ENCODE measurements around the gene ATAD3A.

GRCh38 chr1:1490633-1491230 lies 21.2 kb upstream of the ATAD3A start:
- TF ChIP-seq, protein P1, sequence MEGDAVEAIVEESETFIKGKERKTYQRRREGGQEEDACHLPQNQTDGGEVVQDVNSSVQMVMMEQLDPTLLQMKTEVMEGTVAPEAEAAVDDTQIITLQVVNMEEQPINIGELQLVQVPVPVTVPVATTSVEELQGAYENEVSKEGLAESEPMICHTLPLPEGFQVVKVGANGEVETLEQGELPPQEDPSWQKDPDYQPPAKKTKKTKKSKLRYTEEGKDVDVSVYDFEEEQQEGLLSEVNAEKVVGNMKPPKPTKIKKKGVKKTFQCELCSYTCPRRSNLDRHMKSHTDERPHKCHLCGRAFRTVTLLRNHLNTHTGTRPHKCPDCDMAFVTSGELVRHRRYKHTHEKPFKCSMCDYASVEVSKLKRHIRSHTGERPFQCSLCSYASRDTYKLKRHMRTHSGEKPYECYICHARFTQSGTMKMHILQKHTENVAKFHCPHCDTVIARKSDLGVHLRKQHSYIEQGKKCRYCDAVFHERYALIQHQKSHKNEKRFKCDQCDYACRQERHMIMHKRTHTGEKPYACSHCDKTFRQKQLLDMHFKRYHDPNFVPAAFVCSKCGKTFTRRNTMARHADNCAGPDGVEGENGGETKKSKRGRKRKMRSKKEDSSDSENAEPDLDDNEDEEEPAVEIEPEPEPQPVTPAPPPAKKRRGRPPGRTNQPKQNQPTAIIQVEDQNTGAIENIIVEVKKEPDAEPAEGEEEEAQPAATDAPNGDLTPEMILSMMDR (IDR thresholded peaks at IDR 0.05), result no peak
- TF ChIP-seq POLR2A (IDR thresholded peaks at IDR 0.05), result no peak
- no peak for TF ChIP-seq EP300 (IDR thresholded peaks at IDR 0.05)

Measured in ovary (tissue), 3 donors.